Ovary (tissue), 9 donors: ENCODE data around the gene EGR2. TPM values are rescaled to one million over a fixed set of nuclear protein-coding genes. Genes with fewer than 3 reads are reported as not detected.

Experiments used
- DNase-seq, 5 donors: peaks; one replicate each; pipeline ENCODE4 v3.0.0-alpha.2; 2019 to 2020
- H3K27ac ChIP-seq, 2 donors: fragments of 200-600 bp; one replicate each; pipeline versions ENCODE4 v1.5.1 to v1.8.0; 2019 to 2022
- H3K27me3 ChIP-seq: fragments of 200-600 bp; one replicate; pipeline ENCODE4 v1.8.0; 2022
- H3K36me3 ChIP-seq: fragments of 200-600 bp; sonication (generic); one replicate; pipeline ENCODE4 v1.5.1; 2019
- H3K4me1 ChIP-seq: one replicate; pipeline ENCODE4 v1.8.1; 2013; ENCODE audit warnings: mild to moderate bottlenecking, moderate library complexity; ENCODE audit not compliant: insufficient read depth
- H3K4me3 ChIP-seq: fragments of 200-600 bp; sonication (generic); one replicate; pipeline ENCODE4 v1.5.1; 2017
- H3K9me3 ChIP-seq, 2 donors: fragments of 200-600 bp in 1 of 2; sonication (generic) in 1 of 2; one replicate each; pipeline versions ENCODE4 v1.5.1 to v1.8.1; 2013 to 2019; ENCODE audit warnings: mild to moderate bottlenecking in 1 of 2, moderate library complexity in 1 of 2
- CTCF ChIP-seq, 3 donors: fragments of 450-650 bp in 2 of 3; fragments of 200-600 bp in 1 of 3; IDR thresholded peaks; one replicate each; pipeline versions ENCODE4 v1.5.1 to v1.8.0; 2016 to 2022; ENCODE audit warnings: antibody characterized with exemption in 3 of 3, mild to moderate bottlenecking in 1 of 3
- EP300 ChIP-seq: sonication (generic); formaldehyde crosslinking; IDR thresholded peaks from one replicate; pipeline ENCODE4 v1.6.1; 2017; ENCODE audit warnings: antibody characterized with exemption
- POLR2A ChIP-seq: fragments of 450-650 bp; IDR thresholded peaks from one replicate; pipeline ENCODE4 v1.6.1; 2017; ENCODE audit warnings: antibody characterized with exemption, mild to moderate bottlenecking, moderate library complexity
- WGBS, 3 donors: extraction: QIAGEN DNeasy Blood & Tissue Kit in 1 of 3; methylation state at CpG; one replicate each; pipeline versions ENCODE4 v1.1.5 to v1.1.7; 2013 to 2017; 5-methylcytosine and 5-hydroxymethylcytosine counted together
- intact Hi-C, 4 donors: fragments of 100-400 bp; cut with DNase I; formaldehyde crosslinking; loops; one replicate each; pipeline versions ENCODE4 v1.11.0 to v1.15.1; 2022 to 2023
- polyA plus RNA-seq, 2 donors: library from polyadenylated mRNA; stranded (reverse); fragments of 200-250 nt in 1 of 2; fragments of 350-450 nt in 1 of 2; fragmentation: Illumina TruSeq in 1 of 2; extraction: RNeasy Lipid Tissue Mini Kit (QIAGEN cat#74804) in 1 of 2; gene quantifications; one replicate each; pipeline ENCODE4 v1.2.3, GENCODE V29; 2013 to 2014
- total RNA-seq, 7 donors: library from RNA; depleted of rRNA in 2 of 7; stranded (reverse); fragments of >200 nt in 2 of 7; fragmentation: NEBNext Ultra II Directional in 3 of 7; extraction: Animal tissue kit (Norgen Biotek cat#: 25700) in 3 of 7; gene quantifications; one replicate each; pipeline versions ENCODE4 v1.1.0 to v1.2.4, GENCODE V29; 2016 to 2023
- donor health status: DM: no; HTN: no; CAD: no; lungs with moderate emphysema.
- donor health status: DM: no; HTN: no; CAD: no.
- donor health status: Bipolar disorder and iron deficiency.
- donor health status: DM: yes; HTN: yes; CAD: no.
- donor health status: DM: no; HTN: no; CAD: no.
- donor health status: DM: yes; HTN: yes; CAD: no.

EGR2 gene
- total and polyA plus RNA-seq, 9 donors: 0.48 to 13.0 (median 4.6) TPM

- Histone ChIP-seq H3K4me1 (peaks cover 18% of the 10 kb centered on the region), H3K27me3 (no peaks in the 10 kb centered on the region), H3K4me3 (peak overlapping the region; percentile 81), H3K27ac (no peak overlapping the region), H3K9me3 (no peaks in the 10 kb centered on the region), H3K36me3 (no peaks in the 10 kb centered on the region)
- no peak for TF ChIP-seq EP300
- TF ChIP-seq POLR2A: no peak
- DNase-seq: peak in 4 of 5 donors; percentile 26 to 48 (median 38)
- 1% methylated on average over 41 to 60 of the region's 60 CpGs for WGBS, 3 donors
- intact Hi-C loops: loop anchor here in 2 of 4 donors (10.0 kb wide), 2 partner anchors 319 to 339 kb away; partner anchors contain the start of gene NRBF2 (in 1 of the 2)
Observed at GRCh38 chr10:62815381-62816075, 638 bp downstream of the EGR2 start.

GRCh38 chr10:62814756-62815380 is 1.3 kb downstream of the EGR2 start:
- Histone ChIP-seq H3K27ac (no peak overlapping the region), H3K36me3 (no peaks in the 10 kb centered on the region), H3K4me1 (peaks cover 18% of the 10 kb centered on the region), H3K9me3 (no peaks in the 10 kb centered on the region), H3K27me3 (no peaks in the 10 kb centered on the region), H3K4me3 (peak overlapping the region; percentile 81)
- TF ChIP-seq POLR2A (no peak), CTCF (IDR thresholded peaks at IDR 0.05) (no peak), EP300 (no peak)
- WGBS, 3 donors: 2 to 3% (median 2%) methylated on average over 53 to 54 of the region's 54 CpGs
- peak in 3 of 5 donors; percentile 29 to 45 (median 29) for DNase-seq
- intact Hi-C loops: loop anchor here in 2 of 4 donors (10.0 kb wide), 2 partner anchors 320 to 340 kb away; partner anchors contain the start of gene NRBF2 (in 1 of the 2)

GRCh38 chr10:62813981-62814380 is 2.2 kb downstream of the EGR2 start:
- Histone ChIP-seq H3K27me3 (no peaks in the 10 kb centered on the region), H3K4me1 (peaks cover 18% of the 10 kb centered on the region), H3K9me3 (no peaks in the 10 kb centered on the region), H3K4me3 (no peak overlapping the region), H3K27ac (no peak overlapping the region), H3K36me3 (no peaks in the 10 kb centered on the region)
- TF ChIP-seq EP300 (no peak), POLR2A (no peak), CTCF (IDR thresholded peaks at IDR 0.05) (no peak)
- whole genome bisulfite sequencing, 3 donors: 95 to 99% (median 95%) methylated on average over 5 of the region's 5 CpGs
- intact Hi-C loops: loop anchor here in 2 of 4 donors (10.0 kb wide), 2 partner anchors 321 to 341 kb away; partner anchors contain the start of gene NRBF2 (in 1 of the 2)
- peak in 1 of 5 donors; percentile 22 for DNase-seq

GRCh38 chr10:62813453-62813852 is 2.7 kb downstream of the EGR2 start:
- Histone ChIP-seq H3K4me3 (no peak overlapping the region), H3K9me3 (no peaks in the 10 kb centered on the region), H3K27ac (no peak overlapping the region), H3K36me3 (no peaks in the 10 kb centered on the region), H3K4me1 (peaks cover 13% of the 10 kb centered on the region), H3K27me3 (no peaks in the 10 kb centered on the region)
- intact Hi-C loops: loop anchor here in 2 of 4 donors (10.0 kb wide), 2 partner anchors 321 to 341 kb away; partner anchors contain the start of gene NRBF2 (in 1 of the 2)
- WGBS, 3 donors: 93 to 98% (median 97%) methylated on average over 27 of the region's 27 CpGs
- no peak for DNase-seq
- TF ChIP-seq CTCF (IDR thresholded peaks at IDR 0.05) (no peak), EP300 (no peak), POLR2A (no peak)
